NT2/D1 (cell line): Measurements from ENCODE around the gene RBP2.

ENCODE experiments used
- YY1 ChIP-seq: IDR thresholded peaks from 2 replicates; pipeline ENCODE4 v1.6.1; 2011; ENCODE audit not compliant: insufficient read length, insufficient read depth
- ZNF274 ChIP-seq: IDR thresholded peaks from 2 replicates; pipeline ENCODE4 v1.6.1; 2011; ENCODE audit warnings: mild to moderate bottlenecking, low read depth, low read length

DNA sequence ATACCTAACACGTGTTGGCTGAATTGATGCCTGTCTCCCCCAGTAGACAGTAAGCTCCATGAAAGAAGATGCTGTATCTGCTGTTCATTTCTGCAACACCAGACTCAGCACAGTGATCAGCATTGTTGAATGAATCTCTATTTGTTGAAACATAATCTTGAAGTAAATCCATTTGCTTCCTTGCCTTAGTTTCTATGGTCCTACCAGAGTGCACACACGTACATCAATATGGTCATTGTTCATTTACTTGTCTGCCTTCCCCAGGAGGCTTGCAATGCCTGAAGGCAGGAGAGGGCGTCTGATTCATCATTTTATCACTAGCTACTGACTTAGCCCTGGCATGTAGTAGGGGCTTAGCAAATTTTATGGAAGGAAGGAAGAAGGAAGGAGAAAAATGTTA, 19.2 kb downstream of the RBP2 start:
- TF ChIP-seq YY1: no peak
- TF ChIP-seq ZNF274: no peak
